GM10847 (cell line): ENCODE results near the gene NOL4L.

ENCODE experiments used
- POLR2A ChIP-seq: IDR thresholded peaks from 2 replicates; pipeline ENCODE4 v1.6.1; 2011; ENCODE audit not compliant: insufficient read length; ENCODE audit errors: extremely low read depth

Gene NOL4L

GRCh38 chr20:32470940-32471339 lies 114.2 kb downstream of the NOL4L start:
- no peak for TF ChIP-seq POLR2A

- no peak for TF ChIP-seq POLR2A
Measured at GRCh38 chr20:32470025-32470861, 114.9 kb downstream of the NOL4L start.

- no peak for TF ChIP-seq POLR2A
Measured at GRCh38 chr20:32468860-32469259, 116.3 kb downstream of the NOL4L start.

GRCh38 chr20:32468313-32468640 lies 116.9 kb downstream of the NOL4L start:
- TF ChIP-seq POLR2A = no peak

GRCh38 chr20:32467506-32468312 lies 117.4 kb downstream of the NOL4L start:
- TF ChIP-seq POLR2A = no peak

- TF ChIP-seq POLR2A = no peak
Measured at GRCh38 chr20:32466739-32467505, 118.2 kb downstream of the NOL4L start.

- TF ChIP-seq POLR2A = no peak
Measured at GRCh38 chr20:32465092-32465900, 119.8 kb downstream of the NOL4L start.

- no peak for TF ChIP-seq POLR2A
Measured at GRCh38 chr20:32464401-32465091, 120.6 kb downstream of the NOL4L start.

- TF ChIP-seq POLR2A = no peak
Measured at GRCh38 chr20:32463642-32464400, 121.3 kb downstream of the NOL4L start.

- TF ChIP-seq POLR2A = no peak
Measured at GRCh38 chr20:32462900-32463641, 122.1 kb downstream of the NOL4L start.

- no peak for TF ChIP-seq POLR2A
Measured at GRCh38 chr20:32461836-32462600, 123.1 kb downstream of the NOL4L start.

GRCh38 chr20:32460683-32461320 lies 124.3 kb downstream of the NOL4L start:
- no peak for TF ChIP-seq POLR2A
